NB4 (cell line): ENCODE data around the gene PHKG1.
"Not testable (repeated sequence)": the region's sequence is repeated elsewhere in the genome, so short reads cannot be mapped to it uniquely, and the experiment has no call there.

ENCODE experiments used
- DNase-seq: peaks from one replicate; pipeline ENCODE4 v3.0.0; 2010; ENCODE audit warnings: low read depth
- H3K4me3 ChIP-seq: one replicate; pipeline ENCODE4 v1.5.1; 2011; ENCODE audit warnings: mild to moderate bottlenecking, low read depth, low read length, moderate library complexity
- MAX ChIP-seq: IDR thresholded peaks from 2 replicates; pipeline ENCODE4 v1.6.1; 2011; ENCODE audit warnings: low read depth, low read length
- MYC ChIP-seq: IDR thresholded peaks from 2 replicates; pipeline ENCODE4 v1.6.1; 2011; ENCODE audit warnings: low read depth, low read length
- POLR2A ChIP-seq: IDR thresholded peaks from 2 replicates; pipeline ENCODE4 v1.6.1; 2011; ENCODE audit warnings: mild to moderate bottlenecking; ENCODE audit not compliant: insufficient read length; ENCODE audit errors: extremely low read depth
- TF ChIP-seq, protein P1 (sequence below): IDR thresholded peaks from one replicate; pipeline ENCODE4 v1.5.1; 2012; ENCODE audit warnings: low read depth, low read length

The PHKG1 gene

DNA sequence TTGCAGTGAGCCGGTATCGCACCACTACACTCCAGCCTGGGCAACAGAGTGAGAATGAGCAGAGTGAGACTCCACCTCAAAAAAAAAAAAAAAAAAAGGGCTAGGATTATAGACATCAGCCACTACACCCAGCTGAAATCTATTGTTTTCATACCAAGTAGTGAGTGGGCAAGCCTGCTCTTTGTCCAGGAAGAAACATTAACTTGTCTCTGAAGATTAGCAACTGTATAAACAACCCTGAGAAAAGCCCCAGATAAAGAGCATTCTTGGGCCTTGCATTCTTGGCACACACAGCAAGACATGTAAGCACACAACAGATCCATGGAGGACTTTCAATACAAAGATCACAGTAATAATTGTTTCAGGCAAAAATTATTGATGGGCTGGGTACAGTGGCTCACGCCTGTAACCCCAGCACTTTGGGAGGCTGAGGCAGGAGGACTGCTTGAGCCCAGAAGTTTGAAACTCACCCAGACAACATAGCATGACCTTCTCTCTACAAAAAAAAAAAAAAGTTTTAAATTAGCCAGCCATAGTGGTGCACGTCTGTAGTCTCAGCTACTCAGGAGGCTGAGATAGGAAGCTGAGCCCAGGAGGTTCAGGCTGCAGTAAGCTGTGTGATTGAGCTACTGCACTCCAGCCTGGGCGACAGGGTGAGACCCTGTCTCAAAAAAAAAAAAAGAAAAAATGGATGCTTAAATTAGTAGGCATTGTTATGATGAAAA is 45.9 kb downstream of the PHKG1 start:
- no peak overlapping the region for H3K4me3 ChIP-seq
- TF ChIP-seq POLR2A (no peak), MAX (no peak), MYC (no peak)
- TF ChIP-seq, protein P1, sequence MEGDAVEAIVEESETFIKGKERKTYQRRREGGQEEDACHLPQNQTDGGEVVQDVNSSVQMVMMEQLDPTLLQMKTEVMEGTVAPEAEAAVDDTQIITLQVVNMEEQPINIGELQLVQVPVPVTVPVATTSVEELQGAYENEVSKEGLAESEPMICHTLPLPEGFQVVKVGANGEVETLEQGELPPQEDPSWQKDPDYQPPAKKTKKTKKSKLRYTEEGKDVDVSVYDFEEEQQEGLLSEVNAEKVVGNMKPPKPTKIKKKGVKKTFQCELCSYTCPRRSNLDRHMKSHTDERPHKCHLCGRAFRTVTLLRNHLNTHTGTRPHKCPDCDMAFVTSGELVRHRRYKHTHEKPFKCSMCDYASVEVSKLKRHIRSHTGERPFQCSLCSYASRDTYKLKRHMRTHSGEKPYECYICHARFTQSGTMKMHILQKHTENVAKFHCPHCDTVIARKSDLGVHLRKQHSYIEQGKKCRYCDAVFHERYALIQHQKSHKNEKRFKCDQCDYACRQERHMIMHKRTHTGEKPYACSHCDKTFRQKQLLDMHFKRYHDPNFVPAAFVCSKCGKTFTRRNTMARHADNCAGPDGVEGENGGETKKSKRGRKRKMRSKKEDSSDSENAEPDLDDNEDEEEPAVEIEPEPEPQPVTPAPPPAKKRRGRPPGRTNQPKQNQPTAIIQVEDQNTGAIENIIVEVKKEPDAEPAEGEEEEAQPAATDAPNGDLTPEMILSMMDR: no peak
- no peak for DNase-seq

DNA sequence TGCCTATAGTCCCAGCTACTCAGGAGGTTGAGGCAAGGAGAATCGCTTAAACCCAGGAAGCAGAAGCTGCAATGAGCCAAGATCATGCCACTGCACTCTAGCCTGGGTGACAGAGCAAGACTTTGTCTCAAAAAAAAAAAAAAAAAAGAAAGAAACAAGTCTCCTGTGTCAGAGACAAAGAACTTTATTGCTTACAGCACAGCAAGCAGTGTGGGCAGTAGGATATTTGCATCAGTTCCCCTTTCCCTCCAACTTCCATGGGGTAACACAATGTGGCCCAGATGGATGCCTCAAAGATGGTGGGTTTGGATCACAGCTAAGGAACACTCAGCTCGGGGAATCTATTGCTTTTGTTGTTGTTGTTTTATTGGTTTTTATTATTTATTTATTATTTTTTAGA is 47.0 kb downstream of the PHKG1 start:
- peak; percentile 25 for DNase-seq
- not testable (repeated sequence) for H3K4me3 ChIP-seq

DNA sequence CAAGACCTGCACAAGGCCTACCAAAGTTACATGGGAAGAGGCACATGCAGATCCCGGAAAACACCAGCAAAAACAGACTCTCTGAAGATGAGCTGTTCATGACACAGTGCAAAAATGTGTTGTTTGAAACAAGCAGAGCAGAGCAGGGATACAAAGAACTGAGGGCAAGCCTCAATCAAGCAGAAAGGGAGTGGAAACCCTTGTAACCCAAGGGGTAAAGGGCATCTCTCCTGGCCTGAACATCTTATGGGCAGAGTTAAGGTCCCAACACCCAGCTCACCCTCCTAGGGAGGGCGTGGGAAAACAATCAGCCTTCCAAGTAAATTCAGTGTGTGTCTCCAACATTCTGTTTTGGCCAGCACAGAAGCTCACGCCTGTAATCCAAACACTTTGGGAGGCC is 52.0 kb downstream of the PHKG1 start:
- no peak for DNase-seq
- TF ChIP-seq MYC (no peak), MAX (no peak), POLR2A (no peak)
- TF ChIP-seq, protein P1: no peak
- H3K4me3 ChIP-seq: no peak overlapping the region

DNA sequence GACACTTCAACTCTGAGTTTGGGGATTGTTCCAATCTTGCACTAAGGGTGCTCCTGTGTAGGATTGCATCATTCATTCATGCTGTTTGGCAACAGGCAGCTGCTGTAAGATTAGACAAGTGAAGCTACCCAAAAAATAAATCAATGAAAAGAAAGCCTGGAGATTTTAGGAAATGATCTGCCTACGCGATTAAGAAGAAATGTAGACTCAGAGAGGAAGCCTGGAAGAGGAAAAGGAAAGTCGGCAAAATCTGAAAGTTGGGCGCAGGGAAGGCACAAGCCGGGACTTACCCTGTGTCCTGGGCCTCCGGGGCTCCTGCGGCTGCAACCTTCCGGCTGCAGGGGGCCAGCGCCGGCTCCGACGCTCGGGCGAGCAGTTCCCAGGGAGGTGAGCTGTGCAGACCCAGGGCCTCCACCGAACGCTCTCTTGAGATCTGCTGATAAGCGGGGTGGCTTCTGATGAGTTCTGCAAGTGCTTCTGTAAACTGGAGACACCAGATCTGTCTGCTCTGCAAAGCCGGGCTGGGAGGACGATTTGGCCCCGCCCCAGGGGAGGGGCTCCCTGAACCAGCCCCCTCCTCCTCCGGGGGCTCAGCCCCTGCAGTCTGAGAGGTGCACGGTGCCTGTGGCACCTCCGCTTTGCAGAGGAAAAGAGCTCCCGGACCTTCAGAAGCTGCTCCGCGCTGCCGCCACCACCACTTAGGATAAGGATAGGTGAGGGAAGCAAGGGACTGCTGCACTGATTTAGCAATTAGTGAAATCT is 58.9 kb downstream of the PHKG1 start:
- DNase-seq: peak; percentile 99
- peak; percentile 36 for TF ChIP-seq POLR2A
- no peak; the same call in 1 of the 2 replicates for TF ChIP-seq MYC
- TF ChIP-seq, protein P1: peak; percentile 20
- TF ChIP-seq MAX: peak; percentile 24; the same call in 1 of the 2 replicates

DNA sequence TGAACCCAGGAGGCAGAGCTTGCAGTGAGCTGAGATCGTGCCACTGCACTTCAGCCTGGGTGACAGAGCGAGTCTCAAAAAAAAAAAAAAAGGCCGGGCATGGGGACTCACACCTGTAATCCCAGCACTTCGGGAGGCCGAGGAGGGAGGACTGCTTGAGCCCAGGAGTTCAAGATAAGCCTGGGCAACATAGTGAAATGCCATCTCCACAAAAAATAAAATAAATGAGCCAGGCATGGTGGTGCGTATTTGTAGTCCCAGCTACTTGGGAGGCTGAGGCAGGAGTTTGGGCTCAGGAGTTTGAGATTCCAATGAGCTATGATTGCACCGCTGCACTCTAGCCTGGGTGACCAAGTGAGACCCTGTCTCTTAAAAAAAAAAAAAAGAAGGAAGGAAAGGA is 60.2 kb downstream of the PHKG1 start:
- not testable (repeated sequence) for DNase-seq
- H3K4me3 ChIP-seq: peak overlapping the region; percentile 65

More for the DNA sequence above, 58.9 kb downstream of the PHKG1 start:
- H3K4me3 ChIP-seq: peak overlapping the region; percentile 65

DNA sequence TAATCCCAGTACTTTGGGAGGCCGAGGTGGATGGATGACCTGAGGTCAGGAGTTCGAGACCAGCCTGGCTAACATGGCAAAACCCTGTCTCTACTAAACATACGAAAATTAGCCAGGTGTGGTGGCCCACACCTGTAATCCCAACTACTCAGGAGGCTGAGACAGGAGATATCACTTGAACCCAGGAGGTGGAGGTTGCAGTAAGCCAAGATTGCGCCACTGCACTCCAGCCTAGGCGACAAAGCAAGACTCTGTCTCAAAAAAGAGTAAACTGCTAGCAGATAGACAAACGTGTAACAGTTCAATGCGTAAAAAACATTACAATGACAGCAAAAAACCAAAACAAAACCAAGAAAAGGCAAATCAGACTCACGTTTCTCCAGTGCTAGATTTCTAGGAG is 61.2 kb downstream of the PHKG1 start:
- peak overlapping the region; percentile 2 for H3K4me3 ChIP-seq
- DNase-seq: not testable (repeated sequence)

DNA sequence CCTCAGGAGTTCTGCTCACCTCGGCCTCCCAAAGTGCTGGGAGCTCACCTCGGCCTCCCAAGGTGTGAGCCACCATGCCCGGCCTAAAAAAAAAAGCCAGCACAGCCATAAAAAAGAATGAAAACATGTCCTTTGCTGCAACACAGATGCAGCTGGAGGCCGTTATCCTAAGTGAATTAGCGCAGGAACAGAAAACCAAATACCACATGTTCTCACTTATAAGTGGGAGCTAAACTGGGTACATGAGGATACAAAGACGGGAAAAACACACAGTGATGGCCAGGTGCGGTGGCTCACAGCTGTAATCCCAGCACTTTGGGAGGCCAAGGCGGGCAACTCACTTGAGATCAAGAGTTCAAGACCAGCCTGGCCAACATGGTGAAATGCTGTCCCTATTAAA is 62.4 kb downstream of the PHKG1 start:
- no peak for DNase-seq
- TF ChIP-seq MYC (no peak), MAX (no peak), POLR2A (no peak)
- TF ChIP-seq, protein P1: no peak
- no peak overlapping the region for H3K4me3 ChIP-seq
